Measurements from ENCODE around the gene ALG13.

The ALG13 gene

GRCh38 chrX:111743316-111743715, 62.3 kb downstream of the ALG13 start:
- TF ChIP-seq CTCF (IDR thresholded peaks at IDR 0.05; ENCODE audit: low read length) (no peak), EZH2phosphoT487 (IDR thresholded peaks at IDR 0.05; ENCODE audit: low read length) (no peak), EZH2 (optimal IDR thresholded peaks at IDR 0.05; ENCODE audit: low read depth, low read length) (no peak)
- no peaks in the 10 kb centered on the region for H3F3A ChIP-seq (ENCODE audit: insufficient read depth, low read length)
- no peaks in the 10 kb centered on the region for H3K79me2 ChIP-seq (ENCODE audit: low read length)
- H3K4me3 ChIP-seq (ENCODE audit: low read length): no peak overlapping the region
- H2AFZ ChIP-seq (ENCODE audit: low read length): no peak overlapping the region
- no peaks in the 10 kb centered on the region; the same call in 1 of the 2 replicates for H3K9me3 ChIP-seq (replicated peaks; ENCODE audit: insufficient read depth, low read length)
- no peak for DNase-seq
- H3K36me3 ChIP-seq (replicated peaks; ENCODE audit: insufficient read depth, low read length): no peaks in the 10 kb centered on the region
- no peak overlapping the region for H3K27ac ChIP-seq (ENCODE audit: low read length)
- H3K9me2 ChIP-seq (replicated peaks; ENCODE audit: insufficient read depth, low read length): no peaks in the 10 kb centered on the region
- H3K27me3 ChIP-seq (replicated peaks; ENCODE audit: insufficient read depth, low read length): no peaks in the 10 kb centered on the region
- H3K9ac ChIP-seq (ENCODE audit: low read length): no peak overlapping the region
- no peaks in the 10 kb centered on the region for H3K4me1 ChIP-seq (ENCODE audit: low read length)
- no peak overlapping the region for H3K4me2 ChIP-seq (ENCODE audit: low read depth, low read length)
- no peaks in the 10 kb centered on the region for H4K20me1 ChIP-seq (ENCODE audit: insufficient read depth, low read length)

- no peak overlapping the region for H3K4me2 ChIP-seq (ENCODE audit: low read depth, low read length)
- no peak for DNase-seq
- H3K27ac ChIP-seq (ENCODE audit: low read length): no peak overlapping the region
- H3K9ac ChIP-seq (ENCODE audit: low read length): no peak overlapping the region
- H3K4me3 ChIP-seq (ENCODE audit: low read length): no peak overlapping the region
- H3K79me2 ChIP-seq (ENCODE audit: low read length): no peaks in the 10 kb centered on the region
- TF ChIP-seq EZH2phosphoT487 (IDR thresholded peaks at IDR 0.05; ENCODE audit: low read length) (no peak), CTCF (IDR thresholded peaks at IDR 0.05; ENCODE audit: low read length) (no peak), EZH2 (optimal IDR thresholded peaks at IDR 0.05; ENCODE audit: low read depth, low read length) (no peak)
- no peaks in the 10 kb centered on the region for H3K9me2 ChIP-seq (replicated peaks; ENCODE audit: insufficient read depth, low read length)
- no peaks in the 10 kb centered on the region for H4K20me1 ChIP-seq (ENCODE audit: insufficient read depth, low read length)
- no peaks in the 10 kb centered on the region for H3F3A ChIP-seq (ENCODE audit: insufficient read depth, low read length)
- H3K9me3 ChIP-seq (replicated peaks; ENCODE audit: insufficient read depth, low read length): no peaks in the 10 kb centered on the region
- H3K36me3 ChIP-seq (replicated peaks; ENCODE audit: insufficient read depth, low read length): no peaks in the 10 kb centered on the region
- H3K4me1 ChIP-seq (ENCODE audit: low read length): no peaks in the 10 kb centered on the region
- H2AFZ ChIP-seq (ENCODE audit: low read length): no peak overlapping the region
- no peaks in the 10 kb centered on the region for H3K27me3 ChIP-seq (replicated peaks; ENCODE audit: insufficient read depth, low read length)
These were observed 75.5 kb downstream of the ALG13 start for GRCh38 chrX:111756486-111756885.

- H3K9me3 ChIP-seq (replicated peaks; ENCODE audit: insufficient read depth, low read length): no peaks in the 10 kb centered on the region
- H3K36me3 ChIP-seq (replicated peaks; ENCODE audit: insufficient read depth, low read length): no peaks in the 10 kb centered on the region
- no peaks in the 10 kb centered on the region for H3K79me2 ChIP-seq (ENCODE audit: low read length)
- H3K4me3 ChIP-seq (ENCODE audit: low read length): no peak overlapping the region
- TF ChIP-seq CTCF (IDR thresholded peaks at IDR 0.05; ENCODE audit: low read length): no peak
- no peak for TF ChIP-seq EZH2phosphoT487 (IDR thresholded peaks at IDR 0.05; ENCODE audit: low read length)
- TF ChIP-seq EZH2 (optimal IDR thresholded peaks at IDR 0.05; ENCODE audit: low read depth, low read length): no peak
- no peaks in the 10 kb centered on the region for H3K9me2 ChIP-seq (replicated peaks; ENCODE audit: insufficient read depth, low read length)
- no peak overlapping the region for H3K9ac ChIP-seq (ENCODE audit: low read length)
- H3K4me2 ChIP-seq (ENCODE audit: low read depth, low read length): no peak overlapping the region
- H4K20me1 ChIP-seq (ENCODE audit: insufficient read depth, low read length): no peaks in the 10 kb centered on the region
- no peak overlapping the region for H3K27ac ChIP-seq (ENCODE audit: low read length)
- no peaks in the 10 kb centered on the region for H3K4me1 ChIP-seq (ENCODE audit: low read length)
- H3F3A ChIP-seq (ENCODE audit: insufficient read depth, low read length): no peaks in the 10 kb centered on the region
- H2AFZ ChIP-seq (ENCODE audit: low read length): no peak overlapping the region
- H3K27me3 ChIP-seq (replicated peaks; ENCODE audit: insufficient read depth, low read length): no peaks in the 10 kb centered on the region
- DNase-seq: no peak
These were observed 78.7 kb downstream of the ALG13 start for GRCh38 chrX:111759686-111760085.
